SU-DHL-6 (cell line): ENCODE data around the gene FBXW4.

Experiments used
- CTCF ChIP-seq: fragments of 200-600 bp; sonication (generic); IDR thresholded peaks from one replicate; pipeline ENCODE4 v1.5.1; 2017; ENCODE audit warnings: antibody characterized with exemption, mild to moderate bottlenecking, low read length, moderate library complexity; ENCODE audit not compliant: insufficient read depth, poor library complexity, severe bottlenecking
- EZH2phosphoT487 ChIP-seq: fragments of 200-600 bp; sonication (generic), shearing (Covaris generic); conservative IDR thresholded peaks from 2 replicates; pipeline ENCODE4 v1.6.1; 2018; ENCODE audit warnings: mild to moderate bottlenecking, antibody characterized with exemption, low read length, moderate library complexity, mixed read lengths

- TF ChIP-seq CTCF (no peak), EZH2phosphoT487 (no peak)
These were observed 41.4 kb downstream of the FBXW4 start for GRCh38 chr10:101653536-101653935.
